H1 (cell line): ENCODE measurements around the gene CILP.

Experiments used
- MAFK ChIP-seq: IDR thresholded peaks from 2 replicates; pipeline ENCODE4 v1.6.1; 2012; ENCODE audit warnings: low read depth, mild to moderate bottlenecking, improper control_type of control experiment, low read length
- TF ChIP-seq, protein P1 (sequence below), 3 experiments: IDR thresholded peaks; 1 replicate in 2 of 3; 2 replicates in 1 of 3; pipeline versions ENCODE4 v1.5.1 to v1.6.1; 2011; ENCODE audit warnings: low read length in 3 of 3, mild to moderate bottlenecking in 3 of 3, inconsistent platforms in 2 of 3, low read depth in 1 of 3, moderate library complexity in 1 of 3; ENCODE audit not compliant: insufficient read depth in 1 of 3; ENCODE audit errors: control extremely low read depth in 1 of 3

DNA sequence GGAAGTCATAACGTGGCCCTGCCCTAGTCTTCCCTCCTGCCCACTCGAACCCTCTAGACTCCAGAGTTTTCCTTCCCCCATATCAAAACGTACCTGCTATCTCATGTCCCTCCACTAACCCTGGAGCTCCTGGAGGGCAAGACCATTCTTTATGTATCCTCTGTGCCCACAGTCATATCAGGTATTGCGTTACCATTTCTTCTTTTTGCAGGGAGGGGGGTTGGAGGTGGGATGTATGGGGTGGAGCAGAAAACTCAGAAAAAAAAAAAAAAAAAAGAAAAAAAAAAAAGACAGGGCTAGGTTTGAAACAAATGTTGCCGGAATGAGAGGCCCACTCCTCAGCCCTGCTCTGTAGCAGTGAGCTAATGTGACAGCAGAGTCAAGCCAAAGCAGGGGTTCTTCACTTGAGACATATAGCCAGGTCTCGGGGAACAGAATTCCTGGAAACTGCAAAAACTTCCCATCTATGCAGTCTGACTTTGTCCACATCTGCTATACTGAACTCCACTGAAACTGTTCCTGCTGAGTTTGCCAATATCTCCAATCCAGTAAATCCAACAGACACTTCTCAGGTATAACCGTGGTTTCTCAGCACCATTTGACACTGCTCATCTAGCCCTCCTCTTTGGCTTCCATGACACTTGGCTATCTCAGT, 44.3 kb upstream of the CILP start:
- TF ChIP-seq MAFK, result no peak
- TF ChIP-seq, protein P1, sequence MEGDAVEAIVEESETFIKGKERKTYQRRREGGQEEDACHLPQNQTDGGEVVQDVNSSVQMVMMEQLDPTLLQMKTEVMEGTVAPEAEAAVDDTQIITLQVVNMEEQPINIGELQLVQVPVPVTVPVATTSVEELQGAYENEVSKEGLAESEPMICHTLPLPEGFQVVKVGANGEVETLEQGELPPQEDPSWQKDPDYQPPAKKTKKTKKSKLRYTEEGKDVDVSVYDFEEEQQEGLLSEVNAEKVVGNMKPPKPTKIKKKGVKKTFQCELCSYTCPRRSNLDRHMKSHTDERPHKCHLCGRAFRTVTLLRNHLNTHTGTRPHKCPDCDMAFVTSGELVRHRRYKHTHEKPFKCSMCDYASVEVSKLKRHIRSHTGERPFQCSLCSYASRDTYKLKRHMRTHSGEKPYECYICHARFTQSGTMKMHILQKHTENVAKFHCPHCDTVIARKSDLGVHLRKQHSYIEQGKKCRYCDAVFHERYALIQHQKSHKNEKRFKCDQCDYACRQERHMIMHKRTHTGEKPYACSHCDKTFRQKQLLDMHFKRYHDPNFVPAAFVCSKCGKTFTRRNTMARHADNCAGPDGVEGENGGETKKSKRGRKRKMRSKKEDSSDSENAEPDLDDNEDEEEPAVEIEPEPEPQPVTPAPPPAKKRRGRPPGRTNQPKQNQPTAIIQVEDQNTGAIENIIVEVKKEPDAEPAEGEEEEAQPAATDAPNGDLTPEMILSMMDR (IDR thresholded peaks at IDR 0.05; ENCODE audit: control extremely low read depth in 1 of 3, insufficient read depth in 1 of 3, low read depth in 1 of 3, low read length in 3 of 3), result no peak
